Raji (cell line): ENCODE results near the gene ARVCF.

Experiments
- POLR2A ChIP-seq: IDR thresholded peaks from 2 replicates; pipeline ENCODE4 v1.6.1; 2011; ENCODE audit warnings: low read depth, low read length, control low read depth; ENCODE audit not compliant: insufficient read depth

Gene ARVCF

GRCh38 chr22:19966908-19967750, 49.5 kb downstream of the ARVCF start:
- TF ChIP-seq POLR2A = no peak

DNA sequence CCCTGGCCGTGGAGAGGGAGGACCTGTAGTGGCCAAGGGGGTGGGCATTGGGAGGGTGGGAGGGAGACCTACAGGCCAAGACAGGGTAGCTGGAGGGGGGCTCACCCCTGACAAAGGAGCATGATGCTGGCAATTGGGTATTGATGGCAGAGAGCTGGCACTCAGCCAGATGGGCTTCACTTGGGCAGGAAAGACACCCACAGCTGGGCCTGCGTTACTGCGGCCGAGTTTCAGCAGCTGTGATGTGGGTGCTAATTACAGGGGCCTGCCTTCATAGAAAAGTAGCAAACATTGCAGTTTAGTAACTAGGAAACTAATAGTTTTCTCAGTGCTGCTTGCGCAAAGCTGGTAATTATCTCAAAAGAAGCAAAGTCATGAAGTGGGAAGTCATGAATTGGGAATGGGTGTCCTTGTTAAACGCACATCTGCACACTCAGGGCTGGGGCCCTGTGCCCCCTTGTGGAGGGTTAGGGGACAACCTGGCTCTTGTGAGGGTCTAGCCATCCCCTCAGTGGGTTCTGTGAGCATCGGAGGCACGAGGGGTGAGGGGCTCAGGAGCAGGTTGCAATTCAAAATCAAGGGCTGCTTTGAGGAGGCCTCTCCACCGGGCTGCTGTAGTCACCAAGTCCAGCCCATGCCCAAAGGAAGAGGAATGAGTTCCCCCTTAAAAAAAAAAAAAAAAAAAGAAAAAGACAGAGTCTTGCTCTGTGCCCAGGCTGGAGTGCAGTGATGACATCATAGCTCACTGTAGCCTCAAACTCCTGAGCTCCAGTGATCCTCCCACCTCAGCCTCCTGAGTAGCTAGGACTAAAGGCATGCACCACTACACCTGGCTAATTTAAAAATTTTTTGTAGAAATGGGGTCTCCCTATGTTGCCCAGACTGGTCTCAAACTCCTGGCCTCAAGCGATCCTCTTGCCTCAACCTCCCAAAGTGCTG, 50.6 kb downstream of the ARVCF start:
- TF ChIP-seq POLR2A = no peak

DNA sequence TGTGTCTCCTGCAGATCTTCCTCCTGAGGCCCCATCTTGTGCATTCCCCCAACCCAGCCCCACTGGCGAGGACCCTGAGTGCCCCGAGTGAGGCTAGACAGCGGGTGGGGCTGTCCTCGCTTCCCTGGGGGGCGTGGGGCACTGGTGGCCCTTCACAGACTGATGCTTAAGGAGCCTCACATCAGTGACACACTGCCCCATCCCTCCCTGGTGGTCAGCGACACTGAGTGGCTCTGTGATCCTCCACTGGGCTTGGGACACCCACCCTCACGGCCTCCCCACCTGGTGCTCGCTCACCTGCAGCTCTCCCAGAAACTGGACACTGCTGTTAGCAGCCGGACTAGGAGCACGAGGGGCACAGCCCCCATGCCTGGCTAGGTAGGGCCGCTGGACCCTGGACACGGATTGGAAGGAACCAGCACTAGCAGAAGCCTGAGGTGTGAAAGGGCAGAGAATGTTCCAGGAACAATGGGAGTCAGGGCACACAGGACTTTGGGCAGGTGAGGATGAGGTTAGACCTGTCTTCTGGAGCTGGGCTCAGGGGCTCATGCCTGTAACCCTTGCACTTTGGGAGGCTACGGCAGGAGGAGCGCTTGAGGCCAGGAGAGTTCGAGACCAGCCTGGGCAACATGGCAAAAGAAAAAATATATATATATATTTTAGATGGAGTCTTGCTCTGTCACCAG, 51.8 kb downstream of the ARVCF start:
- no peak for TF ChIP-seq POLR2A

GRCh38 chr22:19963863-19964642, 52.6 kb downstream of the ARVCF start:
- no peak for TF ChIP-seq POLR2A

DNA sequence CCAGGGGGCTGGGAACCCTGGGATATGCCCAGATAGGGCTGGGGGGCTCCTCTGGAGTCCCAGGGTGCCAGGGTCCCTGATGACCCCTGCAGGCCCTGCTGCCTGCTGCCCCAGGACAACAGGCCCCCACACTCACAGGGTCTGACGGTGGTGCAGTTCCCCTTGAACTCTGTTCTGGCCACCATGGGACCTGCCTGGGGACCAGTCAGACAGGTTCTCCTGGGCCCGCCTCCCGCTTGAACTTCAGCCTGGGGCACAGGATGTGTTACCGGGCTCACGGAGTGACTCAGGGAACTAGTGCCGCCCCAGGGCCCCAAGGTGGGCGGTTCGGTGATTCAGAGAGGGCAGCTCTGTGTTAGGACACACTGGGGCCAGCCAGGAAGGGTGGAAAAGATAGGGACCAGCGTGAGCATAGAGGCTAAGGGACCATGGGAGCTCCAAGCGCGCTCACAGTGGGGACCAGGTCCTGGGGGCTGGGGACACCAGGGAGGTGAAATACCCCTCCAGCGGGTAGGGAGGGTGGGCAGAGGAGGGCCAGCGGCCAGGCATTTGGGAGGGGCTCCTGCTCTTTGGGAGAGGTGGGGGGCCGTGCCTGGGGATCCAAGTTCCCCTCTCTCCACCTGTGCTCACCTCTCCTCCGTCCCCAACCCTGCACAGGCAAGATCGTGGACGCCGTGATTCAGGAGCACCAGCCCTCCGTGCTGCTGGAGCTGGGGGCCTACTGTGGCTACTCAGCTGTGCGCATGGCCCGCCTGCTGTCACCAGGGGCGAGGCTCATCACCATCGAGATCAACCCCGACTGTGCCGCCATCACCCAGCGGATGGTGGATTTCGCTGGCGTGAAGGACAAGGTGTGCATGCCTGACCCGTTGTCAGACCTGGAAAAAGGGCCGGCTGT, 53.5 kb downstream of the ARVCF start:
- no peak for TF ChIP-seq POLR2A

DNA sequence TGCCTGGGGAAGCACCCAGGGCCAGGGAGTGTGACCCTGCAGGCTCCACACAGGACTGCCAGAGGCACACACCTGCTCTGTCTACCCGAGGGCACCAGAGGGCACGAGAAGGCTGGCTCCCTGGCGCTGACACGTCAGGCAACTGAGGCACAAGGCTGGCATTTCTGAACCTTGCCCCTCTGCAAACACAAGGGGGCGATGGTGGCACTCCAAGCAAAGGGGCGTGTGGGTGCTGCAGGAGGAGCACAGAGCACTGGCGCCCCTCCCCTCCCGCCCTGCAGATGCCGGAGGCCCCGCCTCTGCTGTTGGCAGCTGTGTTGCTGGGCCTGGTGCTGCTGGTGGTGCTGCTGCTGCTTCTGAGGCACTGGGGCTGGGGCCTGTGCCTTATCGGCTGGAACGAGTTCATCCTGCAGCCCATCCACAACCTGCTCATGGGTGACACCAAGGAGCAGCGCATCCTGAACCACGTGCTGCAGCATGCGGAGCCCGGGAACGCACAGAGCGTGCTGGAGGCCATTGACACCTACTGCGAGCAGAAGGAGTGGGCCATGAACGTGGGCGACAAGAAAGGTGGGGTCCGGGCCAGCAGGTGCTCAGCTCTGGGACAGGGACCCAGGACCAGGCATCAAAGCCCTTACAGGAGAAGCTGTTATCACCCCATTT, 54.2 kb downstream of the ARVCF start:
- no peak for TF ChIP-seq POLR2A

GRCh38 chr22:19961868-19962245, 54.8 kb downstream of the ARVCF start:
- no peak for TF ChIP-seq POLR2A

- no peak for TF ChIP-seq POLR2A
Observed at GRCh38 chr22:19961201-19961580, 55.4 kb downstream of the ARVCF start.

GRCh38 chr22:19960491-19961200, 56.0 kb downstream of the ARVCF start:
- TF ChIP-seq POLR2A = no peak

- no peak for TF ChIP-seq POLR2A
Observed at GRCh38 chr22:19959587-19960490, 56.8 kb downstream of the ARVCF start.

DNA sequence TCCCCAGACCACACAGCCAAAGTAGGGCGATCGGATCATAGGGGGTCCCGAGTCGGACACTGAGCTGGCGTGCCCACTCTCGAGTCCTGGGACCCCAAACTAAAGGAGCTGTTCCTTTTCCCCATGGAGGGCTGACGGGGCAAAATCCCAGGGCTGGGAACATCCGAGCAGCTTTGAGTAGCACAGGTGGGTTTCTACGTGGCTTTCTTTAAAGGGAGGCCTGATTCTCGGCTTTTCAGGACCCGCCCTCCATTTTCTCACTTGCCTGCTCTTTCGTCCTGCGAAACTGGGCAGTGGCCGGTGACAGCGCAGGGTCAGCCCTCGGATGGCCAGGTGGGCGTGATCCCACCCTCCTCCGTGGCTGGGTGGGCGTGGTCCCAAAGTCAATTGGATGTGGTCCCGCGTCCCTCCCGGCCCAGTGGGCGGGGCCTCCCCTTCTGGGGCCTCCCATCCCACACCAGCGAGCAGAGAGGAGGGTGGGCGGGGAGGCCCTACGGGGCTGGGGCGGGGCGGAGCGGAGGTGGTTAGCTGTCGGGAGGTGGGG, 57.5 kb downstream of the ARVCF start:
- TF ChIP-seq POLR2A = no peak
